ENCODE measurements around the gene OR2G6. TPM values are rescaled to one million over a fixed set of nuclear protein-coding genes. Genes with fewer than 3 reads are reported as not detected.

Gene OR2G6
- total RNA-seq, 4 donors from 2014 or later = not detected

DNA sequence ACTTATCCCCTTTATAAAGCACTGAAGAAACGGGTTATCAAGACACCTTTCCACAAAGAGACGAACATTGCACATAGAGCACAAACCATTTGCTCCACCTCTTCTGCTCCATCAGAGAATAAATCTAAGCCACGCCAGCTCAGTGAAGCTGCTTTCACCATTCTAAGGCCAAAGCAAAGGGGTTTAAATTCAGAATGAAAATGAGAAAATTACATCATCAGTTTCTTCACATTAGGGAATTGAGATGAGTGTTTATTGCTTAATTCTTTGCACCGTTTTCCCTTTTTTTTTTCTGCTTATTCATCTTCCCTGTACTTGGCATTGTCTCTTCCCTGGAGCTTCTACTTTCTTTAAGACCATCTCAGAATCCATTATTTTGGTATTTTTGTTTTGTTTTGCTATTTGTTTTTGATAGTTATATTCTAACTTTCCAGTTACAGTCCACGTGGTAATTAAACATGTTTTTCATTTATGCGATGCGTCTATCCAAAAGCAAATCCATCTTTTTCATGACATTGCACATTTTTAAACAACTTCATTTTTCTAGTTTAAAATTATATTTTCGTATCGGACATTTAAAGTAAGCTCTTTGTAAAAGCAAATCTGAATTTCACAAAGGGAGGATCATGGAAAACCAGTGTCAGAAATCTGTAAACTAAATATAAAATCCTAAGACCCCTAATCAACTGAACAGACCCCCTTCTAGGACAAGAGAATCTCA is 68.5 kb downstream of the OR2G6 start:
- no peak overlapping the region for H3K27ac ChIP-seq
- H3K4me1 ChIP-seq = no peaks in the 10 kb centered on the region
- TF ChIP-seq, protein P1, sequence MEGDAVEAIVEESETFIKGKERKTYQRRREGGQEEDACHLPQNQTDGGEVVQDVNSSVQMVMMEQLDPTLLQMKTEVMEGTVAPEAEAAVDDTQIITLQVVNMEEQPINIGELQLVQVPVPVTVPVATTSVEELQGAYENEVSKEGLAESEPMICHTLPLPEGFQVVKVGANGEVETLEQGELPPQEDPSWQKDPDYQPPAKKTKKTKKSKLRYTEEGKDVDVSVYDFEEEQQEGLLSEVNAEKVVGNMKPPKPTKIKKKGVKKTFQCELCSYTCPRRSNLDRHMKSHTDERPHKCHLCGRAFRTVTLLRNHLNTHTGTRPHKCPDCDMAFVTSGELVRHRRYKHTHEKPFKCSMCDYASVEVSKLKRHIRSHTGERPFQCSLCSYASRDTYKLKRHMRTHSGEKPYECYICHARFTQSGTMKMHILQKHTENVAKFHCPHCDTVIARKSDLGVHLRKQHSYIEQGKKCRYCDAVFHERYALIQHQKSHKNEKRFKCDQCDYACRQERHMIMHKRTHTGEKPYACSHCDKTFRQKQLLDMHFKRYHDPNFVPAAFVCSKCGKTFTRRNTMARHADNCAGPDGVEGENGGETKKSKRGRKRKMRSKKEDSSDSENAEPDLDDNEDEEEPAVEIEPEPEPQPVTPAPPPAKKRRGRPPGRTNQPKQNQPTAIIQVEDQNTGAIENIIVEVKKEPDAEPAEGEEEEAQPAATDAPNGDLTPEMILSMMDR (IDR thresholded peaks at IDR 0.05) = no peak
- TF ChIP-seq POLR2A (IDR thresholded peaks at IDR 0.05) = no peak
- DNase-seq = no peak
- H3K27me3 ChIP-seq = no peaks in the 10 kb centered on the region
- H3K36me3 ChIP-seq = no peaks in the 10 kb centered on the region
- no peak overlapping the region for H3K4me3 ChIP-seq
- H3K9me3 ChIP-seq = no peaks in the 10 kb centered on the region

Other genes with a start within 250 kb of the OR2G6 start
- gene OR2T33, start 230.1 kb upstream of the OR2G6 start, total RNA-seq = not detected
- not detected for gene OR2T12, start 204.6 kb upstream of the OR2G6 start, total RNA-seq
- gene OR2M7, start 183.5 kb upstream of the OR2G6 start, total RNA-seq = not detected
- gene OR14C36, start 159.3 kb upstream of the OR2G6 start, total RNA-seq = not detected
- gene OR2T4, start 146.4 kb upstream of the OR2G6 start, total RNA-seq = not detected
- gene OR2T6, start 132.3 kb upstream of the OR2G6 start, total RNA-seq = not detected
- not detected for gene OR2T1, start 105.0 kb upstream of the OR2G6 start, total RNA-seq
- gene OR2T2, start 62.4 kb upstream of the OR2G6 start, total RNA-seq = not detected
- not detected for gene OR2T3, start 34.7 kb upstream of the OR2G6 start, total RNA-seq
- gene OR2T5, start 19.5 kb upstream of the OR2G6 start, total RNA-seq = not detected
- not detected for gene OR2T29, start 54.7 kb downstream of the OR2G6 start, total RNA-seq
- gene OR2T34, start 66.7 kb downstream of the OR2G6 start, total RNA-seq = not detected
- not detected for gene OR2T10, start 89.6 kb downstream of the OR2G6 start, total RNA-seq
- gene OR2T11, start 127.0 kb downstream of the OR2G6 start, total RNA-seq = not detected
- gene OR2T35, start 137.2 kb downstream of the OR2G6 start, total RNA-seq = not detected
- not detected for gene OR2T27, start 147.5 kb downstream of the OR2G6 start, total RNA-seq
- gene OR14I1, start 194.7 kb downstream of the OR2G6 start, total RNA-seq = not detected
- 10 to 100 TPM in 3 of 4 donors, not detected in 1; 28.5 to 53.8 (median 34.7) TPM for gene LYPD8, start 247.7 kb downstream of the OR2G6 start, total RNA-seq